GM12878 (cell line): Measurements from ENCODE around the gene ATG12. TPM values are rescaled to one million over a fixed set of nuclear protein-coding genes. Genes with fewer than 3 reads are reported as not detected.

Source experiments
- ATAC-seq: fragments of 200-7000 bp; cut with Tn5 transposase; 3 replicates; pipeline ENCODE4 v1.9.1; 2020; ENCODE audit warnings: mild to moderate bottlenecking, moderate library complexity
- BruUV-seq: library from RNA; stranded (reverse); fragments of 400-500 nt; replicated peaks from 2 replicates; lab custom pipeline; 2021; lab: Mats Ljungman, UMichigan
- CTCF ChIA-PET: fragments of 300-600 bp; sonication (Branson Sonifier 250); formaldehyde crosslinking; extraction: SDS; loops from one replicate; lab custom pipeline; 2021; ENCODE audit warnings: inconsistent platforms; lab: Yijun Ruan, JAX
- POLR2A ChIA-PET: fragments of 350-600 bp; formaldehyde crosslinking; extraction: SDS; loops from one replicate; lab custom pipeline; 2021; ENCODE audit warnings: inconsistent platforms; lab: Charles Lee
- RAD21 ChIA-PET: fragments of 300-600 bp; sonication (Branson Sonifier 250); formaldehyde crosslinking; loops from one replicate; lab custom pipeline; 2023; ENCODE audit warnings: antibody characterized with exemption; ENCODE audit not compliant: unreplicated experiment; lab: Charles Lee
- SMC1A ChIA-PET: fragments of 300-600 bp; sonication (Branson Sonifier 250); formaldehyde crosslinking; loops from one replicate; lab custom pipeline; 2023; ENCODE audit not compliant: unreplicated experiment, uncharacterized antibody; lab: Charles Lee
- DNase-seq: peaks from one replicate; pipeline ENCODE4 v3.0.0-alpha.2; 2011; ENCODE audit warnings: low read depth, low spot score
- FAIRE-seq: peaks from 3 replicates; lab custom pipeline; 2011; peaks lifted over from hg19 to GRCh38; lab: Jason Lieb, UNC
- H2AFZ ChIP-seq: 2 replicates; pipeline ENCODE4 v1.6.0; 2011; ENCODE audit warnings: low read depth, low read length, control low read depth; ENCODE audit not compliant: control insufficient read depth
- H3K27ac ChIP-seq: 2 replicates; pipeline ENCODE4 v1.5.1; 2011; ENCODE audit warnings: control low read depth; ENCODE audit not compliant: control insufficient read depth, insufficient read depth
- H3K27me3 ChIP-seq, 2 experiments: replicated peaks in 1 of 2; 2 replicates each; pipeline versions ENCODE4 v1.6.0 to v1.6.1; 2011; ENCODE audit warnings: low read length in 1 of 2; ENCODE audit not compliant: control insufficient read depth in 2 of 2, insufficient read depth in 2 of 2
- H3K36me3 ChIP-seq, 2 experiments: 2 replicates each; pipeline ENCODE4 v1.5.1; 2011; ENCODE audit warnings: low read length in 1 of 2; ENCODE audit not compliant: control insufficient read depth in 2 of 2, insufficient read depth in 2 of 2
- H3K4me1 ChIP-seq: 2 replicates; pipeline ENCODE4 v1.6.1; 2011; ENCODE audit warnings: mild to moderate bottlenecking, low read length, moderate library complexity, mixed read lengths; ENCODE audit not compliant: control insufficient read depth, insufficient read depth
- H3K4me2 ChIP-seq: 2 replicates; pipeline ENCODE4 v1.6.0; 2011; ENCODE audit warnings: control low read depth; ENCODE audit not compliant: control insufficient read depth, insufficient read depth
- H3K4me3 ChIP-seq: fragments of 200-600 bp; sonication (generic); 2 replicates; pipeline ENCODE4 v1.5.1; 2016
- H3K79me2 ChIP-seq: 2 replicates; pipeline ENCODE4 v1.6.0; 2011; ENCODE audit warnings: low read length; ENCODE audit not compliant: control insufficient read depth, insufficient read depth
- H3K9ac ChIP-seq: 2 replicates; pipeline ENCODE4 v1.8.0; 2011; ENCODE audit warnings: low read length, control low read depth, mixed read lengths; ENCODE audit not compliant: control insufficient read depth, insufficient read depth
- H3K9me3 ChIP-seq: replicated peaks from 3 replicates; pipeline ENCODE4 v1.5.1; 2011; ENCODE audit warnings: mild to moderate bottlenecking, low read length; ENCODE audit not compliant: control insufficient read depth, insufficient read depth
- H4K20me1 ChIP-seq: 2 replicates; pipeline ENCODE4 v1.6.0; 2011; ENCODE audit not compliant: control insufficient read depth, insufficient read depth
- BRCA1 ChIP-seq: IDR thresholded peaks from 2 replicates; pipeline ENCODE4 v1.6.1; 2011; ENCODE audit warnings: low read depth, low read length, improper control_type of control experiment
- CHD4 ChIP-seq: fragments of 200-600 bp; sonication (generic); IDR thresholded peaks from 2 replicates; pipeline ENCODE4 v1.6.1; 2016; ENCODE audit warnings: mild to moderate bottlenecking
- CREM ChIP-seq: IDR thresholded peaks from 2 replicates; pipeline ENCODE4 v1.6.1; 2014; ENCODE audit warnings: antibody characterized with exemption, low read depth
- KLF5 ChIP-seq: fragments of 450-650 bp; IDR thresholded peaks from 2 replicates; pipeline ENCODE4 v1.6.1; 2014; ENCODE audit warnings: mild to moderate bottlenecking; ENCODE audit not compliant: partially characterized antibody
- MTA3 ChIP-seq: IDR thresholded peaks from 2 replicates; pipeline ENCODE4 v1.6.1; 2012; ENCODE audit warnings: low read length, inconsistent platforms, borderline replicate concordance
- MXI1 ChIP-seq: fragments of 150-350 bp; IDR thresholded peaks from 2 replicates; pipeline ENCODE4 v1.6.1; 2011; ENCODE audit warnings: low read depth, mild to moderate bottlenecking, inconsistent platforms, low read length, improper control_type of control experiment
- RB1 ChIP-seq: fragments of 450-650 bp; formaldehyde crosslinking; IDR thresholded peaks from 2 replicates; pipeline ENCODE4 v1.6.1; 2017; ENCODE audit warnings: mild to moderate bottlenecking, borderline replicate concordance
- REST ChIP-seq: IDR thresholded peaks from 2 replicates; pipeline ENCODE4 v1.6.1; 2012; ENCODE audit warnings: mild to moderate bottlenecking, low read depth, low read length
- RUNX3 ChIP-seq: IDR thresholded peaks from 2 replicates; pipeline ENCODE4 v1.6.1; 2012; ENCODE audit warnings: low read length, inconsistent platforms
- SKIL ChIP-seq: fragments of 450-650 bp; IDR thresholded peaks from 2 replicates; pipeline ENCODE4 v1.6.1; 2017; ENCODE audit warnings: mild to moderate bottlenecking, low read depth, inconsistent platforms; ENCODE audit not compliant: poor library complexity, severe bottlenecking
- WGBS: methylation state at CpG from one replicate; pipeline ENCODE4 v1.1.6; 2016; ENCODE audit warnings: low lambda C conversion rate; ENCODE audit not compliant: insufficient replicate concordance, insufficient coverage; ENCODE audit errors: missing lambda C conversion rate; 5-methylcytosine and 5-hydroxymethylcytosine counted together
- in situ Hi-C: fragments of 300-500 bp; cut with MboI; formaldehyde crosslinking; loops from 9 replicates; pipeline ENCODE4 v1.14.3; 2018; ENCODE audit warnings: mixed read lengths
- intact Hi-C: fragments of 100-400 bp; cut with micrococcal nuclease; formaldehyde crosslinking; loops from one replicate; pipeline ENCODE4 v1.14.2; 2022; ENCODE audit not compliant: unreplicated experiment
- polyA plus RNA-seq, 11 experiments: library from polyadenylated mRNA; depleted of rRNA in 4 of 11; unstranded in 6 of 11; stranded (reverse) in 5 of 11; fragments of >200 nt; fragmentation: Nextera tagmentation in 4 of 11; fragmentation: Illumina TruSeq in 1 of 11; extraction: Ambion mirVana in 4 of 11; extraction: Trizol in 1 of 11; gene quantifications; 1 replicate in 1 of 11; 2 replicates in 10 of 11; pipeline versions ENCODE4 v1.2.1 to v1.2.3, GENCODE V29; 2011 to 2016; ENCODE audit warnings: inconsistent platforms in 2 of 11, missing spikeins in 2 of 11, low read depth in 1 of 11
- total RNA-seq, 4 experiments: library from RNA; depleted of rRNA in 3 of 4; stranded (reverse); fragments of >200 nt in 3 of 4; fragmentation: Illumina TruSeq in 1 of 4; extraction: Trizol in 1 of 4; gene quantifications; 2 replicates each; pipeline versions ENCODE4 v1.2.1 to v1.2.3, GENCODE V29; 2013 to 2021

The ATG12 gene
- total and polyA plus RNA-seq, 10 of the 15 experiments (the other 5 are each of a cell fraction or from before 2014, with no cell fraction given) = 23.2 to 92.0 (median 58.6) TPM

DNA sequence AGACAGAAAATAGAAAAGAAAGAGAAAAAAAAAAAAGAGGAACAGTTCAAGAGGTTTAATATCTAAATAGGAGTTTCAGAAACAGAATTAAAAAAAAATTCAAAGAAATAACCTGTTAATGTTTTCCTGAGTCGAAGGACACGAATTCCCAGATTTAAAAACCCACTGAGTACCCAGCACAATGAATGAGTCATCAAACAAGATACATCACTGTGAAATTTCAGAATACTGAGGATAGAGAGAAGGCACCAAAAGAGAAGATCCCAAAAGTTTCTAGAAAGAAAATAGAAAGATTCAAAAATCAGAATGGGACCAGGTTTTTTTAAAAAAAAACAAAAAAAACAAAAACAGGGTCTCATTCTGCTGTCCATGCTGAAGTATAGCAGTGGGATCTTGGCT lies 33.7 kb downstream of the ATG12 start:
- no peak for ATAC-seq
- no TSS peak for BruUV-seq
- SMC1A ChIA-PET = no interaction called here
- no peaks in the 10 kb centered on the region for H4K20me1 ChIP-seq
- TF ChIP-seq KLF5 (no peak), MXI1 (no peak)
- TF ChIP-seq, all 136 proteins: peak for 0
- Histone ChIP-seq H3K4me2 (no peak overlapping the region), H3K9ac (no peak overlapping the region), H3K79me2 (no peaks in the 10 kb centered on the region), H2AFZ (no peak overlapping the region), H3K27ac (no peak overlapping the region), H3K27me3 (peaks cover 0 to 2% of the 10 kb centered on the region in 2 experiments; a peak in 2 of 4 replicates), H3K9me3 (no peaks in the 10 kb centered on the region), H3K36me3 (no peaks in the 10 kb centered on the region), H3K4me1 (no peaks in the 10 kb centered on the region), H3K4me3 (no peak overlapping the region)
- POLR2A ChIA-PET = no interaction called here
- in situ Hi-C loops (no loop called here), intact Hi-C loops (no loop called here)
- DNase-seq (no peak), FAIRE-seq (no peak)
- 53% methylated on average over 2 of the region's 2 CpGs for WGBS
- RAD21 ChIA-PET = no interaction called here
- CTCF ChIA-PET = no interaction called here

- ChIA-PET CTCF (interaction anchor here (0.7 kb wide), 1 partner anchor 65 kb away, joined by 3 read pairs; no protein-coding TSS in a partner anchor), RAD21 (interaction anchor here (0.6 kb wide), 1 partner anchor 32 kb away, joined by 4 read pairs; no protein-coding TSS in a partner anchor), SMC1A (no interaction called here), POLR2A (no interaction called here)
- Histone ChIP-seq H3K36me3 (no peaks in the 10 kb centered on the region), H3K27me3 (no peaks in the 10 kb centered on the region; a peak in 1 of 4 replicates), H2AFZ (no peak overlapping the region), H3K4me3 (no peak overlapping the region), H4K20me1 (no peaks in the 10 kb centered on the region), H3K4me2 (no peak overlapping the region), H3K79me2 (no peaks in the 10 kb centered on the region), H3K9ac (no peak overlapping the region), H3K4me1 (no peaks in the 10 kb centered on the region), H3K9me3 (no peaks in the 10 kb centered on the region), H3K27ac (no peak overlapping the region)
- no TSS peak for BruUV-seq
- no peak for DNase-seq
- 71% methylated on average over 2 of the region's 2 CpGs for WGBS
- in situ Hi-C loops = no loop called here
- no peak for FAIRE-seq
- no peak for ATAC-seq
- intact Hi-C loops = no loop called here
- no peak for TF ChIP-seq MTA3
- TF ChIP-seq REST = no peak
- no peak for TF ChIP-seq RB1
- TF ChIP-seq CHD4 = no peak
- TF ChIP-seq SKIL = no peak
- TF ChIP-seq CREM = no peak
- TF ChIP-seq BRCA1 = no peak
- no peak for TF ChIP-seq RUNX3
Measured at GRCh38 chr5:115806986-115807653, 34.2 kb downstream of the ATG12 start.
